Activated T-cell treated with anti-CD3 and anti-CD28 coated beads, Interleukin-2, amount 50 U/mL, for 72 hours (primary cell): Measurements from ENCODE around the gene SOX5. TPM values are rescaled to one million over a fixed set of nuclear protein-coding genes. Genes with fewer than 3 reads are reported as not detected.

Experiments
- ATAC-seq, 2 donors: fragments of 150-1000 bp; cut with Tn5 transposase; replicated peaks in 1 of 2; 2 replicates each; pipeline ENCODE4 v1.10.0; 2021; ENCODE audit warnings: moderate library complexity in 2 of 2, mild to moderate bottlenecking in 1 of 2
- DNase-seq, 2 donors: peaks; one replicate each; pipeline ENCODE4 v3.0.0; 2021 to 2022; ENCODE audit warnings: mixed read lengths in 1 of 2
- H3K27ac Mint-ChIP-seq: one replicate; pipeline ENCODE4 v1.8.0; 2022; ENCODE audit warnings: mild to moderate bottlenecking, moderate library complexity, mixed read lengths
- H3K27me3 Mint-ChIP-seq: one replicate; pipeline ENCODE4 v1.8.0; 2022; ENCODE audit warnings: low read depth, mixed read lengths
- H3K36me3 Mint-ChIP-seq, 2 donors: one replicate each; pipeline ENCODE4 v1.8.0; 2022; ENCODE audit warnings: mixed read lengths in 2 of 2, mild to moderate bottlenecking in 1 of 2; ENCODE audit not compliant: insufficient read depth in 2 of 2
- H3K4me1 Mint-ChIP-seq: one replicate; pipeline ENCODE4 v1.8.0; 2022; ENCODE audit warnings: low read depth, mixed read lengths
- H3K4me3 Mint-ChIP-seq, 2 donors: one replicate each; pipeline ENCODE4 v1.8.0; 2022; ENCODE audit warnings: mild to moderate bottlenecking in 2 of 2, mixed read lengths in 2 of 2, moderate library complexity in 2 of 2
- H3K9me3 Mint-ChIP-seq, 2 donors: one replicate each; pipeline ENCODE4 v1.8.0; 2022; ENCODE audit warnings: mixed read lengths in 2 of 2
- total RNA-seq, 2 donors: library from RNA; stranded (reverse); gene quantifications; one replicate each; pipeline ENCODE4 v1.2.3, GENCODE V29; 2022

The SOX5 gene
- total RNA-seq, 2 donors from 2014 or later: 1.7 to 2.5 TPM

DNA sequence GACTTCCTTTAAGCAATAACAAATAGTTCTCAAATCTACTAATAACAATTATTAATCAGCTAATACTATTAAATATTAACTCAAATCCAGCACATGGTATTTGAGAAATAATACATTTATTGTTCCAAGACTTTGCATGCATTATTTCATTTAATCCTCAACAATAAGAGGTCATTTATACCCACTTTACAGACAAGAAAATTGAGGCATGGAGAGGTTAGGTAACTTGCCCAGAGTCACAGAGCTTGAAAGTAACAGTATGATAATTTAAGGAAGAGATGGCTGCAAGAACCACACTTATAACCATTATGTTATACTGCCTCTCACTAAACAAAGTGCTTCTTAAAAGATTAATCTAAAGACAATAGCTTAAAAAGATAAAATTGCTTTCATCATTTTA is 318.9 kb downstream of the SOX5 start:
- Mint-ChIP-seq H3K4me3 (no peak overlapping the region), H3K27me3 (no peaks in the 10 kb centered on the region), H3K27ac (no peak overlapping the region), H3K36me3 (no peaks in the 10 kb centered on the region), H3K4me1 (no peaks in the 10 kb centered on the region), H3K9me3 (peaks cover 0 to 8% of the 10 kb centered on the region in 2 donors)
- ATAC-seq: no peak
- DNase-seq: no peak

DNA sequence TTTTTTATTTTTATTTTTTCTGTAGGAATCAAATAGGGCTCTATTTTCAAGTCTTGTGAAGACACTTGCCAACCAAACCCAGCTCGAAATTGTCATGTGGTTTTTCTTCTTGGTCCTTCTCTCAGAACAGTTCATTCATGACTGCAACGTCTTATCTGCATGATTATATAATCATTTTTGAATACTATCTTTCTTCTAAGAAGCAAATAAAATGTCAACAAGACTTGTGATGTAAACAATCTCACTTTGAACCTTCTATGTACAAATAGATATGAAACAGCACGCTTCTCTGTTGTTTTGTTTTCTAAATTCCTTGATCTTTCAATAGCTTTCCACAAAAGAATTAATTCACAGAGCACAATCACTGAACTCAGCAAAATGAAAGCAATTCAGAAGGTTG is 320.7 kb downstream of the SOX5 start:
- Mint-ChIP-seq H3K9me3 (peaks cover 2 to 4% of the 10 kb centered on the region in 2 donors), H3K27ac (no peak overlapping the region), H3K27me3 (no peaks in the 10 kb centered on the region), H3K4me3 (no peak overlapping the region), H3K36me3 (no peaks in the 10 kb centered on the region), H3K4me1 (no peaks in the 10 kb centered on the region)
- no peak for DNase-seq
- ATAC-seq: no peak

DNA sequence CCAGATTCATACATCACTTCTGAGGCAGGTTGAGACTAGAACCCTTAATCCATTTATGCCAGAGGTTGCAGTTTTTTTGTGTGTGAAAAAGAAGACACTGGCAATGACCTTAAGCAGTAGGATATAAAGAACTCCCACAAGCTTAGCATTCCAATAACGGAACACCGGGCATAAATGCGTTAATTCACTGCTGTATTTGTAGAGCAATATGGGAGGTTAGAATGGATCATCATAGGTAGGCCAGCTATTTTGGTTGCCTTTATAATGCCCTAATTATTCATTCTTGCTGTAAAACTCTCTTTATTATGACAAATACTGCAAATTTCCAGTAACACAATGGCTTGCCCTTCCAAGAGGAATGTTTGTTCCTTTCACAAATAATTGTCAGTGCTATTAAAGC is 322.7 kb downstream of the SOX5 start:
- DNase-seq (no peak), ATAC-seq (no peak)
- no peak overlapping the region for H3K27ac Mint-ChIP-seq
- no peaks in the 10 kb centered on the region for H3K27me3 Mint-ChIP-seq
- H3K4me1 Mint-ChIP-seq: no peaks in the 10 kb centered on the region
- peaks cover 4% of the 10 kb centered on the region in 2 donors for H3K9me3 Mint-ChIP-seq
- no peak overlapping the region for H3K4me3 Mint-ChIP-seq
- no peaks in the 10 kb centered on the region for H3K36me3 Mint-ChIP-seq

DNA sequence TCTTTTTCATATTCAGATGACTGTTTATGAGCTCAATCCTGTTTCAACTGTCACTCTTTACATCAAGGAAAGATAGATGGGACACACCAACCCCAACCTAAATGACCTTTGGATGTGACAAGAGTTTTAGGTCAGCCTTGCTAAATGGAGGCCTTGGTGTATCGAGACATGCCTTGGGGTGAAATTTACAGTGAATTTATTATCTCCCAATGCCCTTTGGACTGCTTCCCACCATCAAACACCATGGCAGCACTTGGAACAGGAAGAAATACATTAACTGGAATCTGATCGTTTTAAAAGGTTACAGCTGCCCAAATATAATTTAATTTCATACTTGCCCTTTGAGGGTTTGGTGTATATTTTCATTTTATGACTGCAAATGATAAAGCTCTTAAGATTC is 327.6 kb downstream of the SOX5 start:
- Mint-ChIP-seq H3K27me3 (no peaks in the 10 kb centered on the region), H3K27ac (no peak overlapping the region), H3K4me1 (no peaks in the 10 kb centered on the region), H3K36me3 (no peaks in the 10 kb centered on the region), H3K9me3 (peaks cover 8 to 11% of the 10 kb centered on the region in 2 donors), H3K4me3 (no peak overlapping the region)
- DNase-seq (no peak), ATAC-seq (no peak)

DNA sequence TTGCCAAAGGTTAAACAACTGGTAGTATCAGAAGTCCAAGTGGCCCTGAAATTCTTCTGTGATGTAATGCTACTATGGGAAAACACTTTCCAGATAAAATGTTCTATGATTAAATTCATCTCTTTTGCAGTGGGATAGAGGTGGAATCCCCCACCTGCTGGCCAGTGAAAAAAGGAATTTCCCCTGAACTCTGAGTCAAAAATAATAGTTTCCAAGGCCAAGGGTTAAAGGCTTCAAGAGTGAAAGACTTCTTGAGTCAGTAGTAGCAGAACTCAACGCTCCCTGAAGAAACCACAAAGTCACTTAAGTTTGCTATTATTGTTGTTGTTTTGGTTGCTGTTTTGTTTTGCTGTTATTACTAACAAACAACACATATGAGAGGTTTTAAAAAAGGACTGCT is 330.8 kb downstream of the SOX5 start:
- Mint-ChIP-seq H3K27me3 (no peaks in the 10 kb centered on the region), H3K36me3 (no peaks in the 10 kb centered on the region), H3K27ac (no peak overlapping the region), H3K9me3 (peaks cover 5 to 9% of the 10 kb centered on the region in 2 donors), H3K4me1 (no peaks in the 10 kb centered on the region), H3K4me3 (no peak overlapping the region)
- ATAC-seq: no peak
- no peak for DNase-seq

DNA sequence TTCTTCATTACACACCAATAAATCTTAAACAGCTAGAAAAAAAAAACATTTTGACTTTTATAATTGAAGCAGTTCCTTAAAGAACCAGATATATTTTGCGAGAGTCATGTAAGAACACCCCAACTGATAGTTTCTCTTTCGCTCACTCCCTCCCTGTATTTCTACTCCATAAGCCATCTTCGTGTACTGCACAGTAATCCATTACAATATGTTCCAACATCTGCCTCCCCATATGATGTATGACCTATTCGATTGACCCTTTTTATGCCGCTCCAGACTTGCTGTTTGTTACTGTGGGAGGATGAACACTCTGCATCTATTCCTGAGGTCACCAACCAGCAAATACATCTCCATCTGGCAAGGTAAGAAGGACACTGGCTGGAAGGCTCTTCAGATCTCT is 331.7 kb downstream of the SOX5 start:
- Mint-ChIP-seq H3K27ac (no peak overlapping the region), H3K27me3 (no peaks in the 10 kb centered on the region), H3K4me1 (no peaks in the 10 kb centered on the region), H3K4me3 (no peak overlapping the region), H3K9me3 (peaks cover 4 to 9% of the 10 kb centered on the region in 2 donors), H3K36me3 (no peaks in the 10 kb centered on the region)
- ATAC-seq: no peak
- no peak for DNase-seq

DNA sequence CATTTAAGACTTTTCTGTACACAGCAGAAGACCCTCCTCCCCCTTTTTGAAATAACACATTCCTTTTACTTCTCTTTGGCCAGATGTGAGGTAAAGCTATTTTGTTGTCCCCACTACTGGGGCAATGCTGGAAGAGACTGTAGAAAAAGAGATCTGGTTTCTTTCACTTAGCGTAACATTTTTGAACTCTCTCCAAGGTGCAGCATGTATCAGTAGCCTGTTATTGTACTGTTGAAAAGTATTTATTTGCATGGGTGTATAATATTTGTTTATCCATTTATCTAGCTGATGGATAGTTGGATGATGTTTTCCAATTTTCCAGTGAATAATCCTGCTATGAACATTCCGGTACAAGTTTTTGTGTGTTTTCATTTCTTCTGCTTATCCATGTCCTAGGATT is 335.2 kb downstream of the SOX5 start:
- no peaks in the 10 kb centered on the region for H3K36me3 Mint-ChIP-seq
- DNase-seq: no peak
- no peaks in the 10 kb centered on the region for H3K4me1 Mint-ChIP-seq
- no peaks in the 10 kb centered on the region for H3K27me3 Mint-ChIP-seq
- H3K9me3 Mint-ChIP-seq: peaks cover 0 to 8% of the 10 kb centered on the region in 2 donors
- no peak overlapping the region for H3K27ac Mint-ChIP-seq
- no peak for ATAC-seq
- H3K4me3 Mint-ChIP-seq: no peak overlapping the region

DNA sequence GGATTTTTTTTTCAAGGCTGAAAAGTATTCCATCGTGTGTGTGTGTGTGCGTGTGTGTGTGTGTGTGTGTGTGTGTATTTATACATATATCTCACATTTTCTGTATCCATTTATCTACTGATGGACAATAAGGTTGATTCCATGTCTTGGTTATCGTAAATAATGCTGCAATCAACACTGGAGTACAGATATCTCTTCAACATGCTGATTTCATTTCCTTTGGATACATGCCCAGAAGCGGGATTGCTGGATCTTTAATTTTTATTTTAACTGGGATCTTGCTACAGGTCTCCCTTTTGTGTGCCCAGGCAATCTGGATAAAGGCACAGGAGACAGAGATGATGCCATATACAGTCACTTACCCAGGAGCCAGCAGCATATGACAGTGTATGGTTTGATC is 338.1 kb downstream of the SOX5 start:
- H3K27me3 Mint-ChIP-seq: no peaks in the 10 kb centered on the region

DNA sequence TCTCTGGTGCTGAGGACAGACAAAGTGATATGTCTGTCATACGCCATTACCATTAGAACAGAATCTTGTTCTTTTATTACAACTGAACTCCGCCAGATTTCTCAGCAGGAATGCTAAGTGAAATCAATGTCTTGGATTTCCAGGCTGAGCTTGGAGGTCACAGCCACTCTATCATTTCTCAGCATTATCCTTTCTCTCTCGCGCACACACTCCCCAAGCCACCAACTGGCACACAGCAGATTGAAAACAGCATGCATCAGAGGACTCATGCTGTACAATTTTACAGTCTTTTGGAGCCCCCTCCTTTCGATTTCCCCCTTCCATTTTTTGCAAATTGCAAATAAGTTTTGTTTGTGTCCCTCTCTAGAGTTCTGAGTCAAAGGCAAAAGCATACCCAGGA is 348.6 kb downstream of the SOX5 start:
- no peak for ATAC-seq
- no peaks in the 10 kb centered on the region for H3K27me3 Mint-ChIP-seq
- no peak overlapping the region for H3K4me3 Mint-ChIP-seq
- no peaks in the 10 kb centered on the region for H3K4me1 Mint-ChIP-seq
- no peak overlapping the region for H3K27ac Mint-ChIP-seq
- H3K36me3 Mint-ChIP-seq: peaks cover 4 to 7% of the 10 kb centered on the region in 2 donors
- peaks cover 6 to 9% of the 10 kb centered on the region in 2 donors for H3K9me3 Mint-ChIP-seq
- no peak for DNase-seq

More for the DNA sequence above, 338.1 kb downstream of the SOX5 start:
- no peak overlapping the region for H3K27ac Mint-ChIP-seq
- DNase-seq (no peak), ATAC-seq (no peak)
- H3K4me1 Mint-ChIP-seq: no peaks in the 10 kb centered on the region
- H3K4me3 Mint-ChIP-seq: no peak overlapping the region
- no peaks in the 10 kb centered on the region for H3K36me3 Mint-ChIP-seq
- H3K9me3 Mint-ChIP-seq: peaks cover 0 to 8% of the 10 kb centered on the region in 2 donors

DNA sequence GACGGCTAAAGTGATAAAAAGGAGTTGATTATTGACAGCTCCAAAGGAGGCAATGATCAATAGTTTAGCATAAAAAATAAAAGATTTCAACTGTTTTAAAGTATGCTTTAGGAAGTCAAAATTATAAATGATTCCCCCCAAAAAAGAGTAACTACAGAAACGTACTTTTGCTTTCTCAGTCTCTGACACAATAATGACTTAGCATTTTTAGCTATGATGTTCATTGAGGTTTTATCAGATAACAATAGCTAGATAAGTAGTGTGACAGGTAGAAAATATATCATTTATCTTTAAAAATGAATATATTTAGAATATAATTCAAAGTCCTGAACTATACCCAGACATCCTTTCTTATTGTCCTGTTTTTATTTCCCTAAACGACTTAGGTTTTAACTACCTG is 352.9 kb downstream of the SOX5 start:
- Mint-ChIP-seq H3K4me3 (no peak overlapping the region), H3K4me1 (no peaks in the 10 kb centered on the region), H3K27ac (no peak overlapping the region), H3K36me3 (peaks cover 4 to 7% of the 10 kb centered on the region in 2 donors), H3K27me3 (no peaks in the 10 kb centered on the region), H3K9me3 (peaks cover 4 to 10% of the 10 kb centered on the region in 2 donors)
- ATAC-seq: no peak
- DNase-seq: no peak

DNA sequence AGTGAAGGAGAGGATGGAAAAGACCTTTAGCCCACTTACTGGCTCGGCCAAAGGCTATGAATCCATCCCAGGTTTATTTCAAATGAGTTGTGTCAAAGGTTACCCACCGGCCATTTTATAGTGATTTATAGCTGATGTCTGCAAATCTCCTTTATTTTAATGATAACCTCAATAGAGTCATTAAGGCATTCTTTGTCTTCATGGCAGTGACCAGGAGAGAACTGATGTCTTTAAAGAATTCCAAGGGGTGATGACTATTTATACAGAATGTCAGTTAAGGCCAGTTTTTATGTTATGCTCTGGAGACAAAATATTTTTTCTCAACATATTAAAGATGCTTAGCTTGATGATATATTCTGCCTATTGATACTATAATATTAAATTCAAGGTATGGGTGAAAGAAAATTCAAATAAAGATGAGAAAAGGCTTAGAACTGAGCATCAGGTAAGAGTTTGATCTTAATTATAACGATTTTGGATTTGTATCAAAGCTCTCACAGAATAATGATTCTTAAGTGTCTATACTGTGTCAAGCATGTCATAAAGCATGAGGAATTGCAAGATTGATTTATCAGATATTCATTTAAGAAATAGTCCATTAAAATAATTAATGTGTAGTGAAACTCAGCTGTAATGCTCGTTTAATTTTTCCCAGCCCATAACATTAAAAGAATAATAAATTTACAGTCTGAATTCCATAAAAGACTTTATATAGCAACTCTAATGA is 361.5 kb downstream of the SOX5 start:
- Mint-ChIP-seq H3K4me1 (no peaks in the 10 kb centered on the region), H3K27ac (no peak overlapping the region), H3K4me3 (no peak overlapping the region), H3K9me3 (peaks cover 4 to 5% of the 10 kb centered on the region in 2 donors), H3K36me3 (no peaks in the 10 kb centered on the region), H3K27me3 (no peaks in the 10 kb centered on the region)
- no peak for ATAC-seq
- DNase-seq: no peak

DNA sequence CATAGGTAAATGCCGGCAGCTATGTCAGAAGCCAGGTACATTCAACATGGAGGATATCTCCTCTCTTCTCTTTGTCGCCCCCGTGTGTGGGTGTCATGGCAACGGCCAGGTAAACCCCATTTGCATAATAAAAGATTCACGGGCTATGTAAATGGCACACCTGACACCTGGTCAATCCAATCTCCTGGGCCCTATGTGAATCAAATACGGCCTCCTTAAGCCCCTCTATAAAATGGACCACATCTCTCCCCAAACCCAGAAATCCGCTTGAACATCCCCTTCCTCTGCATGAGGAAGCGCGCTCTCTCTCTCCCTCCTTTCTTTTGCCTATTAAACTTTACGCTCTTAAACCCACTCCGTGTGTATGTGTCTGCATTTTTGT is 363.7 kb downstream of the SOX5 start:
- Mint-ChIP-seq H3K4me1 (no peaks in the 10 kb centered on the region), H3K4me3 (no peak overlapping the region), H3K27me3 (no peaks in the 10 kb centered on the region), H3K36me3 (no peaks in the 10 kb centered on the region), H3K27ac (no peak overlapping the region), H3K9me3 (peaks cover 4 to 5% of the 10 kb centered on the region in 2 donors)
- DNase-seq: no peak
- no peak for ATAC-seq

DNA sequence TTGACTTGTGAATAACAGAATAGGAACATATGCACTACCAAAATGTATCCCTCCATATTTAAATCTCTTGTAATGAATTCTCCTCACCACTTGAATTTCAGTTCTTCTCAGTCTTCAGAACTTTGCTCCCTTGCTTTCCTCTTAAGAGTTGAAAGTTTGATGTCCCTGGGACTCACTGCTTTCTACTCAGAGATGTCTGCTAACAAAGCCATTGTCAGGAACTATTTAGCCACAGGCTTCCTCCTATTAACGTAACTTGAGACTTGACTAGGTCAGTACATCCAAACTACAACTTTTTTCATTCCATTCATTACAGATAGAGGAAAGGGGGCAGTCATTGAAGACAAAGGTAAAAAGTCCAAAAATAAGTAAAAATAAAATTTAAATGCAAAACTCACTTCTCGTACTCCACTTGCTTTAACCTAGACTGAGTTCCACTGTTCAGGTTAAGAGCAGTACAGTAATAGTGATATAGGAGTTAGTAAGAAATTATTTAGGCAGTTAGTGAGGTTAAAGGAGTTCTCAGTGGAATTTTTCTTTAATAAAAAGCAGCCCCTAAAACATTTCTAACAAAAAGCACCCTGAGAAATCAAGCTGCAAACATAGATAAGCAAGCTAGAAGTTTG is 364.2 kb downstream of the SOX5 start:
- Mint-ChIP-seq H3K36me3 (no peaks in the 10 kb centered on the region), H3K9me3 (peaks cover 4 to 5% of the 10 kb centered on the region in 2 donors), H3K4me1 (no peaks in the 10 kb centered on the region), H3K27ac (no peak overlapping the region), H3K27me3 (no peaks in the 10 kb centered on the region), H3K4me3 (no peak overlapping the region)
- DNase-seq (no peak), ATAC-seq (no peak)

DNA sequence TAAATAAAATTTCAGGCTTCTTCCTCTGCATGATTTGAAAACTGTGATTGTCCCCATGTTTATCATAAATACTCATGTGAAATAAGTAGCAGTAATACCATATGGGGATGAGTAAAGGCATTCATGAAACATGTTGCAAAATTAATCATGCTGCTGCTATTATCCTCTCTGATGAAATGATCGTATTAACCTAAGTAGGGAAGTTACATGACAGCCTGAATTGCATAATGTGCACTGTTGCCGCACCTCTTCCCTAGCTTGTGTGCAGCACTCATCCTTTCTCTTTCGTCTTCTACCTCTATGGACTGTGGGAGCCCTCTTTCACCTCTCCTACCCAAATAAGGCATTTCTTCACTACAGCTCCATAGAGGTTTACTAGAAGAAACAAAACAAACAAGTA is 367.6 kb downstream of the SOX5 start:
- ATAC-seq: no peak
- no peak for DNase-seq
- Mint-ChIP-seq H3K27ac (no peak overlapping the region), H3K27me3 (no peaks in the 10 kb centered on the region), H3K9me3 (peaks cover 4 to 5% of the 10 kb centered on the region in 2 donors), H3K4me3 (no peak overlapping the region), H3K36me3 (no peaks in the 10 kb centered on the region), H3K4me1 (no peaks in the 10 kb centered on the region)
